ENCODE data around the gene TFEB. TPM values are rescaled to one million over a fixed set of nuclear protein-coding genes. Genes with fewer than 3 reads are reported as not detected.

TFEB gene
- total and polyA plus RNA-seq, 2 experiments from 2014 or later: 34.0 to 41.0 TPM

DNA sequence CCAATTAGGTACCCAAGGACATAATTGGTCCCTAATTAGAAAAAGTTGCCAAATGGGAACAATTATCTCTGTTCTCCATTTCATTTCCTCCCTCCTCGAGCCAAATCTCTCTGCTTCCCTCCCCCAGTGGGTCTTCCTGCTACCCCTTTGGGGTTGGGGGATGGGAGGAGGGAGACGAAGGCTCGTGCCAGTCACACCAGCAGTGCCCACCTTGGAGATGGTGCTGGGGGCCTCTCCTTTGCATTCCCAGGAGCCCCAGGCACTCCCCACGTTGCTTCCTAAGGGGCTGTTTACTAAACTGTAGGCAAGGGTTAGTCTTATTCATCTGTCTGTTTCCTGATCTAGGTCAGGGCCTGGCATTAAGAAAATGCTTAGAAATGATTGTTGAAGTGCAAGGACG, 64.0 kb downstream of the TFEB start:
- H3K9me3 ChIP-seq (ENCODE audit: low read depth): no peaks in the 10 kb centered on the region
- no peaks in the 10 kb centered on the region for H3K4me1 ChIP-seq (ENCODE audit: low read depth)
- H3K4me3 ChIP-seq: no peak overlapping the region
- TF ChIP-seq, protein P1, sequence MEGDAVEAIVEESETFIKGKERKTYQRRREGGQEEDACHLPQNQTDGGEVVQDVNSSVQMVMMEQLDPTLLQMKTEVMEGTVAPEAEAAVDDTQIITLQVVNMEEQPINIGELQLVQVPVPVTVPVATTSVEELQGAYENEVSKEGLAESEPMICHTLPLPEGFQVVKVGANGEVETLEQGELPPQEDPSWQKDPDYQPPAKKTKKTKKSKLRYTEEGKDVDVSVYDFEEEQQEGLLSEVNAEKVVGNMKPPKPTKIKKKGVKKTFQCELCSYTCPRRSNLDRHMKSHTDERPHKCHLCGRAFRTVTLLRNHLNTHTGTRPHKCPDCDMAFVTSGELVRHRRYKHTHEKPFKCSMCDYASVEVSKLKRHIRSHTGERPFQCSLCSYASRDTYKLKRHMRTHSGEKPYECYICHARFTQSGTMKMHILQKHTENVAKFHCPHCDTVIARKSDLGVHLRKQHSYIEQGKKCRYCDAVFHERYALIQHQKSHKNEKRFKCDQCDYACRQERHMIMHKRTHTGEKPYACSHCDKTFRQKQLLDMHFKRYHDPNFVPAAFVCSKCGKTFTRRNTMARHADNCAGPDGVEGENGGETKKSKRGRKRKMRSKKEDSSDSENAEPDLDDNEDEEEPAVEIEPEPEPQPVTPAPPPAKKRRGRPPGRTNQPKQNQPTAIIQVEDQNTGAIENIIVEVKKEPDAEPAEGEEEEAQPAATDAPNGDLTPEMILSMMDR (IDR thresholded peaks at IDR 0.05; ENCODE audit: low read depth, low read length): no peak
- no peaks in the 10 kb centered on the region for H3K27me3 ChIP-seq
- no peak overlapping the region for H3K27ac ChIP-seq
- no peaks in the 10 kb centered on the region for H3K36me3 ChIP-seq
- no peak for DNase-seq (ENCODE audit: low read depth in 1 of 2, low spot score in 1 of 2)

DNA sequence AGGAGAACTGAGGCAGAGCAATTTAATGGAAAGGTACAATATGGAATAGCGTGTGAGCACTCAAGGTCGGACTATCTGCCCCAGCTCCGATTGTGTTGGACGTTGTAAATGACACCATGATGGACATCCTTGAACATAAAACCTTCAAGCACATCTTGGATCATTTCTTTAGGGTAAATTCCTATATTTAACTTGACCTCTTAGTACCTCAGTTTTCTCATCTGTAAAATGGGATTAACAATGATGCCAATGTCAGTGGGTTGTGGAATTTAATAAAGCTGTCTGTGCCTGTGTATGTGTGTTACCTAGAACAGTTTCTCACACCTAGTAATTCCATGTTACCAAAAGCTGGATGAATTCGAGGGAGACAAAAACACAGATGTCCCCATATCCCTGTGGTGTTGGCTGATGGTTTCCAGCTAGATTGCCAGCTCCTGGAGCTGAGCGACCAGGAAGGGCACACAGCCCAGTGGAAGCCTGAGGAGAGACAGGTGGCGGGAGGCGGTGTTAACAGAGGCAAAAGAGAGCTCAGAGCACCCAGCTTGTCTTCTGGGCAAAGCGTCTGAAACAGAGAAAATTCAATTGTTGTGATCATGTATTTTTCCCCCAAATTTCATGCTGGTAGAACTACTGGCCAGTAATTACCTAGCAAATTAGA, 64.6 kb downstream of the TFEB start:
- H3K27me3 ChIP-seq: no peaks in the 10 kb centered on the region
- no peaks in the 10 kb centered on the region for H3K36me3 ChIP-seq
- no peaks in the 10 kb centered on the region for H3K9me3 ChIP-seq (ENCODE audit: low read depth)
- TF ChIP-seq, protein P1 (IDR thresholded peaks at IDR 0.05; ENCODE audit: low read depth, low read length): no peak
- no peaks in the 10 kb centered on the region for H3K4me1 ChIP-seq (ENCODE audit: low read depth)
- no peak overlapping the region for H3K27ac ChIP-seq
- DNase-seq (ENCODE audit: low read depth in 1 of 2, low spot score in 1 of 2): no peak
- no peak overlapping the region for H3K4me3 ChIP-seq

DNA sequence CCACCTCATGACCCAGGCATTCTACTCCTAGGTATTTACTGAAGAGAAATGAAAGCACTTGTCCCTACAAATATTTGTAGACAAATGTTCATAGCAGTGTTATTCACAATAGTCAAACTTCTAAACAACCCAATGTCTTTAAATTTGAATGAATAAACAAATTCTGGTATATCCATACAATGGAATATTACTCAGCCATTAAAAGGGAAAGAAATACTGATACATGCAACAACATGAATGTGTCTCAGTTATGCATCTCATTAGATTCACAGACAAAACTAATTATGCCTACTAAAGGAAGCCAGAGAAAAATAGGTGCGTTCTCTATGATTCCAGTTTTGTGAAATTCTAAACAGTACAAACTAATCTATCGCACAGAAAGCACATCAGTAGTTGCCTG, 66.4 kb downstream of the TFEB start:
- TF ChIP-seq, protein P1 (IDR thresholded peaks at IDR 0.05; ENCODE audit: low read depth, low read length): no peak
- no peak for DNase-seq (ENCODE audit: low read depth in 1 of 2, low spot score in 1 of 2)

DNA sequence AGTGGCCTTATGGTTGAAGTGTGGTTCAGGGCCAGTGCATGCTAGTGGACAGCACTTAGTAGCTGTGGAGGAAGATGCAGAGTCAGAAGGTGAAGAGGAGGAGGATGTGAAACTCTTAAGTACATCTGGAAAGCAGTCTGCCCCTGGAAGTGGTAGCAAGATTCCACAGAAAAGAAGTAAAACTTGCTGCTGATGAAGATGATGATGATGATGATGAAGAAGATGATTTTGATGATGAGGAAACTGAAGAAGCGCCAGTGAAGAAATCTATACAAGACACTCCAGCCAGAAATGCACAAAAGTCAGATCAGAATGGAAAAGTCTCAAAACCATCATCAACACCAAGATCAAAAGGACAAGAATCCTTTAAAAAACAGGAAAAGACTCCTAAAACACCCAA, 68.2 kb downstream of the TFEB start:
- Histone ChIP-seq H3K9me3 (ENCODE audit: low read depth) (no peaks in the 10 kb centered on the region), H3K36me3 (no peaks in the 10 kb centered on the region), H3K27me3 (no peaks in the 10 kb centered on the region), H3K27ac (no peak overlapping the region), H3K4me1 (ENCODE audit: low read depth) (no peaks in the 10 kb centered on the region), H3K4me3 (no peak overlapping the region)
- TF ChIP-seq, protein P1 (IDR thresholded peaks at IDR 0.05; ENCODE audit: low read depth, low read length): no peak
- no peak for DNase-seq (ENCODE audit: low read depth in 1 of 2, low spot score in 1 of 2)

More for the DNA sequence above, 66.4 kb downstream of the TFEB start:
- H3K4me3 ChIP-seq: no peak overlapping the region
- H3K27me3 ChIP-seq: no peaks in the 10 kb centered on the region
- H3K4me1 ChIP-seq (ENCODE audit: low read depth): no peaks in the 10 kb centered on the region
- no peaks in the 10 kb centered on the region for H3K9me3 ChIP-seq (ENCODE audit: low read depth)
- no peak overlapping the region for H3K27ac ChIP-seq
- no peaks in the 10 kb centered on the region for H3K36me3 ChIP-seq

DNA sequence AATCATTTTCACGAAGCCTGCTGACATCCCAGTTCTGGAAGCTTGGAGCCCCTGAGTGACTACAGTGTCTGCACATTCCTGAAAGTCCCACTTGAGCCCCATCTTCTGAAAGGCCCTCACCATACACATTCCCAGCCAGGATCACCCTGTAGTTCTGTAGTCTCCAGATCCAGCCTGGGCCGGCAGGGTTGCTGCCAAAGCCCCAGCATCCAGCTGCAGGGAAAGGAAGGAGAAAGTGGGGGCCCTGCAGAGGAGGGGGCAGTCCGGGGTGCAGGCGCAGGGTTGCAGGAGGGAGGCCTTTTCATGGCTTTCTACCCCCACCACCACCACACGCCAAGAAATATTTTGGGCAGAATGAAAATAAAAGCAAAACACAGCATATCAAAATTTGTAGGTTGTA, 71.1 kb downstream of the TFEB start:
- H3K36me3 ChIP-seq: no peaks in the 10 kb centered on the region
- no peak for DNase-seq (ENCODE audit: low read depth in 1 of 2, low spot score in 1 of 2)
- H3K27me3 ChIP-seq: no peaks in the 10 kb centered on the region
- TF ChIP-seq, protein P1 (IDR thresholded peaks at IDR 0.05; ENCODE audit: low read depth, low read length): no peak
- H3K4me1 ChIP-seq (ENCODE audit: low read depth): no peaks in the 10 kb centered on the region
- H3K27ac ChIP-seq: no peak overlapping the region
- H3K4me3 ChIP-seq: no peak overlapping the region
- no peaks in the 10 kb centered on the region for H3K9me3 ChIP-seq (ENCODE audit: low read depth)

All from cardiac muscle cell (in vitro differentiated cells and primary cell).